ENCODE data around the gene HPDL.

Gene HPDL

GRCh38 chr1:45334308-45335245 is 7.9 kb downstream of the HPDL start:
- Mint-ChIP-seq H3K36me3 (ENCODE audit: low read depth) (peaks cover 21% of the 10 kb centered on the region), H3K9me3 (peaks cover 4% of the 10 kb centered on the region), H3K27ac (no peak overlapping the region), H3K27me3 (no peaks in the 10 kb centered on the region), H3K4me3 (no peak overlapping the region), H3K4me1 (peaks cover 29% of the 10 kb centered on the region)
- DNase-seq (no peak), ATAC-seq (no peak)

DNA sequence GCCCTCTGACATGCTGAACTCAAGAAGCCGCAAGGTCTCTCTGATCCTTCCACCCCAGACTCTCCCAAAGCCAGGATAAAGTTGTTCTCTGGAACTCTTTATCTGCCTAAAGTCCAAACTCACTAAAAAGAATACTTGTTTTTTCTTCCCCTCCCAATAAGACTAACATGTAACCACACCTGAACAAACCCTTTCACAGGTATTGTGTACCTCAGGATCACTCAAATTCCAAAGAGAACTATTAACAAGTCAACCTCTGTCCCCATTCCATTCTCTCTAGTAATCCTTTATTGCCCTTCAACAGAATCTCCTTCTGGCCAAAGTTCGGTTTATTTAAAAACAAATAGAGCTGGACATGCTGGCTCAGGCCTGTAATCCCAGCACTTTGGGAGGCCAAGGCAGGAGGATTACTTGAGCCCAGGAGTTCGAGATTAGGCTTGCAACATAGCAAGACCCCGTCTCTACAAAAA is 9.2 kb downstream of the HPDL start:
- no peak overlapping the region for H3K27ac Mint-ChIP-seq
- peaks cover 4% of the 10 kb centered on the region for H3K9me3 Mint-ChIP-seq
- H3K4me1 Mint-ChIP-seq = peaks cover 32% of the 10 kb centered on the region
- H3K4me3 Mint-ChIP-seq = no peak overlapping the region
- DNase-seq = no peak
- ATAC-seq = no peak
- H3K36me3 Mint-ChIP-seq (ENCODE audit: low read depth) = peaks cover 28% of the 10 kb centered on the region
- H3K27me3 Mint-ChIP-seq = no peaks in the 10 kb centered on the region

DNA sequence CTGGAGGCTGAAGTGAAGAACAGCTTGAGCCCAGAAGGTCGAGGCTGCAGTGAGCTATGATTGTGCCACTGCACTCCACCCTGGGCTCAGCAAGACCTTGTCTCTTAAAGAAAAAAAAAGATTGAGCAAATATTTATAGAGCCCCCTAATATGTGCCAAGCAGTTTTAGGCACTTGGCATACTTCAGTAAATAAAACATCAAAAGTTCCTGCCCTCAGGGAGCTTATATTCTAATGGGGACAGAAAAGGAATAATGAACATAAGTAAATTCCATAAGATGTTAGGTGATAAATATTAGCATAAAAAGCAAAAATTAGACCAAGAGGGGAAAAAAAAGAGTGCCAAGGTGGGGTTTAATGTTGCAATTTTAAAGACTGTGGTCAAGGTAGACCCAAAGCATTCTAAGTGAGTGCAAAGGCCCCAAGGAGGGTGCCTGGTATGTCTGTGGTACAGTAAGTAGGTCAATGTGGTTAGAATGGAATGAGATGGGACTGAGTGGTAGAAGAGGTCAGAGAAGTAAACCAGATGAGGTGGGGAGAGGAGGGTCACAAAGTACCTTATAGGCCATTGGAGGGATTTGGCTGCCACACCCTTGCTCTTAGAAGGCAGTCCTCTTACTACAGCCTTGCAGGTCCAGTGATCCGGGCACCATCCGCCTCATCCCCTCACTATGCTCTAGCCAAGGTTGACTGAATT is 11.1 kb downstream of the HPDL start:
- H3K27ac Mint-ChIP-seq = peak overlapping the region; percentile 43
- H3K9me3 Mint-ChIP-seq = peaks cover 4% of the 10 kb centered on the region
- H3K4me3 Mint-ChIP-seq = peak overlapping the region; percentile 100
- peaks cover 48% of the 10 kb centered on the region for H3K4me1 Mint-ChIP-seq
- peaks cover 41% of the 10 kb centered on the region for H3K36me3 Mint-ChIP-seq (ENCODE audit: low read depth)
- no peaks in the 10 kb centered on the region for H3K27me3 Mint-ChIP-seq
- DNase-seq = no peak
- ATAC-seq = no peak

- H3K4me1 Mint-ChIP-seq = peaks cover 47% of the 10 kb centered on the region
- peaks cover 57% of the 10 kb centered on the region for H3K36me3 Mint-ChIP-seq (ENCODE audit: low read depth)
These were observed 13.3 kb downstream of the HPDL start, which contains the start of the genes MUTYH and TOE1 for GRCh38 chr1:45339789-45340558. Gene MUTYH, minus strand, starts transcription at chr1:45340440. Its CDS starts 5,935 bp downstream, at chr1:45334505. Gene TOE1, plus strand, starts transcription at chr1:45340170. Its CDS starts 83 bp downstream, at chr1:45340253.

GRCh38 chr1:45340816-45341466 is 14.2 kb downstream of the HPDL start:
- H3K36me3 Mint-ChIP-seq (ENCODE audit: low read depth) = peaks cover 62% of the 10 kb centered on the region
- no peak for DNase-seq

More at GRCh38 chr1:45339789-45340558, 13.3 kb downstream of the HPDL start, which contains the start of the genes MUTYH and TOE1:
- DNase-seq (peak; percentile 97), ATAC-seq (peak; percentile 91)
- Mint-ChIP-seq H3K27me3 (no peaks in the 10 kb centered on the region), H3K4me3 (peak within 1 kb of the TSS; percentile 100), H3K27ac (peak within 1 kb of the TSS; percentile 100), H3K9me3 (peaks cover 4% of the 10 kb centered on the region)

DNA sequence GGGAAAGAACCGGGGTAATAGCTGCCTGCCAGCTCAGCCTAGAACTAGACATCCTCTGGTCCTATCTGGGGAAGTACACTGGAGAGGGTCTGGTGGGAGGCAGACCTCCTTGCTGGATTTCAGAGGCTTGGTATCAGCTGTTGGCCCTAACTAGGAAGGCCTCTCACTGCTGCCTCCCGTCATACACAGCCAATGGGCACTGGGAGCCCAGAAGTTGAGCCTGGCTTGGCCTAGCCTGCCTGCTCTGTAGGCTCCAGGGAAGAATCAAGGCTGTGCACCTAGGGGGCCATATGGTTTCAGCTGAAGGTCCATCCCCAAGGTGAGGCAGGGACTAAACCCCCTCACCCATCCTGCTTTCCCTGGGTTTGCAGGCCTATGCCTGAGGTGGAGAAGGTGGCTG is 17.8 kb downstream of the HPDL start:
- no peak overlapping the region for H3K4me3 Mint-ChIP-seq
- H3K9me3 Mint-ChIP-seq = no peaks in the 10 kb centered on the region
- no peak for DNase-seq
- H3K36me3 Mint-ChIP-seq (ENCODE audit: low read depth) = peaks cover 56% of the 10 kb centered on the region
- peak overlapping the region; percentile 19 for H3K27ac Mint-ChIP-seq
- no peak for ATAC-seq
- H3K27me3 Mint-ChIP-seq = no peaks in the 10 kb centered on the region
- peaks cover 34% of the 10 kb centered on the region for H3K4me1 Mint-ChIP-seq

More at GRCh38 chr1:45340816-45341466, 14.2 kb downstream of the HPDL start:
- peak; percentile 3 for ATAC-seq
- Mint-ChIP-seq H3K4me1 (peaks cover 47% of the 10 kb centered on the region), H3K27ac (peak overlapping the region; percentile 100), H3K9me3 (peaks cover 4% of the 10 kb centered on the region), H3K4me3 (peak overlapping the region; percentile 100), H3K27me3 (no peaks in the 10 kb centered on the region)

- Mint-ChIP-seq H3K9me3 (no peaks in the 10 kb centered on the region), H3K4me3 (no peak overlapping the region), H3K4me1 (peaks cover 31% of the 10 kb centered on the region), H3K36me3 (ENCODE audit: low read depth) (peaks cover 53% of the 10 kb centered on the region), H3K27ac (no peak overlapping the region), H3K27me3 (no peaks in the 10 kb centered on the region)
- ATAC-seq (no peak), DNase-seq (no peak)
These were observed 18.3 kb downstream of the HPDL start for GRCh38 chr1:45345014-45345413.

DNA sequence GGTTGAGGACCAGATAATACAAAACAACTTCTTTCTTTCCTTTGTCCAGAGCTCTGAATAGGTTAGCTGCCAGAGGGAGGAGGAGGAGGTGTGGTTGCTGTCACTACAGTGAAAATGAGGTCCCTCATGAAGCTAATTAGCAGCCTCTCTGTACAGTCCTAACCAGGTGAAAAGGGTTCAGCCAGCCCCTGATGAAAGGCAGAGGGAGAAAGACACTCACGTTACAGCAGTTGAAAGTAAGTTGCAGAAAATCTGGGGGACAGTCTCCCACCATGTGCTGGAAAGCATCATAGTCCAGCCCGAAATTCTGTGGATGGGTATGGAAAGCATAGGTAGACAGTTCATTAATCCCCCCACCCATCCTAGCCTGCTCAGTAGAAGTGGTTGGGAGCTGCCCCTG is 19.8 kb downstream of the HPDL start:
- DNase-seq (no peak), ATAC-seq (no peak)
- Mint-ChIP-seq H3K9me3 (no peaks in the 10 kb centered on the region), H3K4me3 (no peak overlapping the region), H3K36me3 (ENCODE audit: low read depth) (peaks cover 41% of the 10 kb centered on the region), H3K4me1 (peaks cover 22% of the 10 kb centered on the region), H3K27ac (no peak overlapping the region), H3K27me3 (no peaks in the 10 kb centered on the region)

GRCh38 chr1:45348020-45348419 is 21.3 kb downstream of the HPDL start:
- Mint-ChIP-seq H3K36me3 (ENCODE audit: low read depth) (peaks cover 26% of the 10 kb centered on the region), H3K27me3 (no peaks in the 10 kb centered on the region), H3K4me3 (no peak overlapping the region), H3K9me3 (no peaks in the 10 kb centered on the region), H3K4me1 (peaks cover 8% of the 10 kb centered on the region), H3K27ac (peak overlapping the region; percentile 29)
- DNase-seq (no peak), ATAC-seq (no peak)

- H3K27ac Mint-ChIP-seq = no peak overlapping the region
- no peak for ATAC-seq
- H3K9me3 Mint-ChIP-seq = no peaks in the 10 kb centered on the region
- peaks cover 6% of the 10 kb centered on the region for H3K4me1 Mint-ChIP-seq
- no peak for DNase-seq
- H3K4me3 Mint-ChIP-seq = no peak overlapping the region
- peaks cover 20% of the 10 kb centered on the region for H3K36me3 Mint-ChIP-seq (ENCODE audit: low read depth)
- no peaks in the 10 kb centered on the region for H3K27me3 Mint-ChIP-seq
These were observed 21.9 kb downstream of the HPDL start for GRCh38 chr1:45348609-45348965.

GRCh38 chr1:45348966-45349677 is 22.4 kb downstream of the HPDL start:
- Mint-ChIP-seq H3K4me1 (peaks cover 5% of the 10 kb centered on the region), H3K27ac (peak overlapping the region; percentile 66), H3K4me3 (no peak overlapping the region), H3K36me3 (ENCODE audit: low read depth) (peaks cover 15% of the 10 kb centered on the region), H3K27me3 (no peaks in the 10 kb centered on the region), H3K9me3 (no peaks in the 10 kb centered on the region)
- ATAC-seq (peak; percentile 84), DNase-seq (no peak)

DNA sequence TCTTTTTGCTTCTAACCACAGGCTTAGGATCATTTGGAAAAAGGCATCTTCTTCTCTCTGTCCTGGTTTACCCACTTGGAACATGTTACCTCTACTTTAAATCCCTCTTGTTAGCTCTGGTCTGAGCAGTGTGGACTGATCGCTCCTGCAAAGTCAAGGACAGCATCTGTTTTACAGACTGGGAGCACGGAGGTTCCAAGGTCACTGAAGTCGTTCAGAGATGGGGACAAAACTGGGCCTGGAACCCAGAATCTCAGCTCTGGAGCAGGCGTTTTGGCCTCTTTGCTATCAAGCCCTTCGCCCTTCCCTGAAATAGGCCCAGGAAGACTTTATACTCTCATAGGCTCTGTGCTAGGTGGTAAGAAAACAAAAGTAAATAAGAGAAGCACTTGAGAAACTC is 24.8 kb downstream of the HPDL start:
- Mint-ChIP-seq H3K4me1 (peaks cover 5% of the 10 kb centered on the region), H3K36me3 (ENCODE audit: low read depth) (peaks cover 3% of the 10 kb centered on the region), H3K27ac (no peak overlapping the region), H3K9me3 (no peaks in the 10 kb centered on the region), H3K27me3 (no peaks in the 10 kb centered on the region), H3K4me3 (no peak overlapping the region)
- DNase-seq (no peak), ATAC-seq (no peak)

GRCh38 chr1:45353685-45354084 is 27.0 kb downstream of the HPDL start:
- H3K4me1 Mint-ChIP-seq = peaks cover 5% of the 10 kb centered on the region
- no peaks in the 10 kb centered on the region for H3K9me3 Mint-ChIP-seq
- no peak overlapping the region for H3K27ac Mint-ChIP-seq
- H3K4me3 Mint-ChIP-seq = no peak overlapping the region
- DNase-seq (no peak), ATAC-seq (no peak)
- H3K27me3 Mint-ChIP-seq = no peaks in the 10 kb centered on the region
- H3K36me3 Mint-ChIP-seq (ENCODE audit: low read depth) = no peaks in the 10 kb centered on the region

All from activated naive CD8-positive, alpha-beta T cell treated with anti-CD3 and anti-CD28 coated beads, Interleukin-2, amount 50 U/mL, for 24 hours (primary cell).